ENCODE data around the gene CENPX. TPM values are rescaled to one million over a fixed set of nuclear protein-coding genes. Genes with fewer than 3 reads are reported as not detected.
A peak's percentile ranks its signal among the peaks of the same experiment; 100 is the strongest.

CENPX gene
- total RNA-seq, 1 donor from 2014 or later, result 27.0 TPM

GRCh38 chr17:82006468-82007227 lies 16.0 kb downstream of the CENPX start:
- intact Hi-C loops (cut with micrococcal nuclease), result no loop called here
- ATAC-seq, result peak; percentile 54
- DNase-seq, result no peak

- intact Hi-C loops (cut with micrococcal nuclease), result no loop called here
Observed at GRCh38 chr17:82005701-82006348, 16.9 kb downstream of the CENPX start.

GRCh38 chr17:82004517-82005455 lies 17.9 kb downstream of the CENPX start:
- intact Hi-C loops (cut with micrococcal nuclease), result no loop called here
- ATAC-seq (no peak), DNase-seq (no peak)

More at GRCh38 chr17:82005701-82006348, 16.9 kb downstream of the CENPX start:
- DNase-seq (no peak), ATAC-seq (no peak)

- intact Hi-C loops (cut with micrococcal nuclease), result no loop called here
- peak; percentile 55 for ATAC-seq
- peak; percentile 70 for DNase-seq
Observed at GRCh38 chr17:82003411-82004381, 19.0 kb downstream of the CENPX start.

- ATAC-seq, result no peak
- intact Hi-C loops (cut with micrococcal nuclease), result no loop called here
Observed at GRCh38 chr17:82001571-82002056, 21.1 kb downstream of the CENPX start.

GRCh38 chr17:82000803-82001570 lies 21.7 kb downstream of the CENPX start:
- intact Hi-C loops (cut with micrococcal nuclease), result no loop called here
- ATAC-seq, result no peak
- no peak for DNase-seq

More at GRCh38 chr17:82001571-82002056, 21.1 kb downstream of the CENPX start:
- DNase-seq, result no peak

GRCh38 chr17:81999976-82000802 lies 22.5 kb downstream of the CENPX start:
- ATAC-seq, result no peak
- DNase-seq, result no peak
- intact Hi-C loops (cut with micrococcal nuclease), result no loop called here

GRCh38 chr17:81999587-81999975 lies 23.1 kb downstream of the CENPX start:
- DNase-seq, result no peak
- no peak for ATAC-seq
- intact Hi-C loops (cut with micrococcal nuclease), result no loop called here

- intact Hi-C loops (cut with micrococcal nuclease), result no loop called here
- ATAC-seq, result no peak
- DNase-seq, result no peak
Observed at GRCh38 chr17:81998691-81999438, 23.8 kb downstream of the CENPX start.

GRCh38 chr17:81998212-81998611 lies 24.5 kb downstream of the CENPX start:
- DNase-seq (no peak), ATAC-seq (no peak)
- intact Hi-C loops (cut with micrococcal nuclease), result no loop called here

GRCh38 chr17:81996757-81997441 lies 25.8 kb downstream of the CENPX start:
- intact Hi-C loops (cut with micrococcal nuclease), result no loop called here
- ATAC-seq (no peak), DNase-seq (no peak)

GRCh38 chr17:81996232-81996756 lies 26.4 kb downstream of the CENPX start:
- no peak for ATAC-seq
- no peak for DNase-seq
- intact Hi-C loops (cut with micrococcal nuclease), result no loop called here

- intact Hi-C loops (cut with micrococcal nuclease), result no loop called here
- no peak for ATAC-seq
- no peak for DNase-seq
Observed at GRCh38 chr17:81995463-81996231, 27.0 kb downstream of the CENPX start.

GRCh38 chr17:81994593-81995462 lies 27.9 kb downstream of the CENPX start:
- ATAC-seq (no peak), DNase-seq (no peak)
- intact Hi-C loops (cut with micrococcal nuclease), result no loop called here
